Heart right ventricle (tissue), 16 donors: ENCODE results near the gene FANK1. TPM values are rescaled to one million over a fixed set of nuclear protein-coding genes. Genes with fewer than 3 reads are reported as not detected.
"Not testable (repeated sequence)": the region's sequence is repeated elsewhere in the genome, so short reads cannot be mapped to it uniquely, and the experiment has no call there.

Experiments
- ATAC-seq, 8 donors: fragments of 200-7000 bp; cut with Tn5 transposase; one replicate each; pipeline ENCODE4 v1.9.1; 2020; ENCODE audit warnings: mild to moderate bottlenecking in 8 of 8, moderate library complexity in 8 of 8, moderate number of reproducible peaks in 1 of 8
- DNase-seq, 2 donors: peaks; one replicate each; pipeline ENCODE4 v3.0.0-alpha.2; 2020
- H3K27ac ChIP-seq, 10 donors: fragments of 200-600 bp; sonication (generic) in 2 of 10; one replicate each; pipeline versions ENCODE4 v1.5.0 to v1.8.0; 2020 to 2022; ENCODE audit warnings: mild to moderate bottlenecking in 3 of 10
- H3K27me3 ChIP-seq, 7 donors: fragments of 200-600 bp; one replicate each; pipeline ENCODE4 v1.8.0; 2021 to 2022; ENCODE audit warnings: mild to moderate bottlenecking in 2 of 7
- H3K36me3 ChIP-seq, 9 donors: fragments of 200-600 bp; sonication (generic) in 1 of 9; one replicate each; pipeline versions ENCODE4 v1.5.0 to v1.8.0; 2020 to 2022; ENCODE audit warnings: mild to moderate bottlenecking in 2 of 9
- H3K4me1 ChIP-seq, 9 donors: fragments of 200-600 bp; sonication (generic) in 1 of 9; one replicate each; pipeline versions ENCODE4 v1.5.0 to v1.8.0; 2020 to 2022; ENCODE audit warnings: mild to moderate bottlenecking in 4 of 9
- H3K4me3 ChIP-seq, 10 donors: fragments of 200-600 bp; sonication (generic) in 2 of 10; one replicate each; pipeline versions ENCODE4 v1.5.0 to v1.8.0; 2020 to 2022; ENCODE audit warnings: mild to moderate bottlenecking in 7 of 10, moderate library complexity in 2 of 10
- H3K9me3 ChIP-seq, 11 donors: fragments of 200-600 bp in 10 of 11; sonication (generic) in 2 of 11; one replicate each; pipeline versions ENCODE4 v1.5.0 to v1.8.0; 2013 to 2022; ENCODE audit warnings: mild to moderate bottlenecking in 2 of 11, control low read depth in 1 of 11, moderate library complexity in 1 of 11
- CTCF ChIP-seq, 9 donors: fragments of 200-600 bp; sonication (generic) in 2 of 9; IDR thresholded peaks; one replicate each; pipeline versions ENCODE4 v1.5.0 to v1.8.0; 2021 to 2022; ENCODE audit warnings: antibody characterized with exemption in 9 of 9, mild to moderate bottlenecking in 5 of 9, moderate library complexity in 1 of 9
- WGBS, 2 donors: extraction: QIAGEN DNeasy Blood & Tissue Kit; methylation state at CpG; one replicate each; pipeline ENCODE4 v1.1.7; 2013; ENCODE audit warnings: inconsistent platforms in 1 of 2; 5-methylcytosine and 5-hydroxymethylcytosine counted together
- intact Hi-C, 10 donors: fragments of 100-400 bp; cut with DNase I; formaldehyde crosslinking; loops; one replicate each; pipeline versions ENCODE4 v1.11.1 to v1.14.2; 2022
- polyA plus RNA-seq, 2 donors: library from polyadenylated mRNA; stranded (reverse); fragments of 200-250 nt; gene quantifications; one replicate each; pipeline ENCODE4 v1.2.3, GENCODE V29; 2013
- total RNA-seq, 10 donors: library from RNA; stranded (reverse); fragmentation: NEBNext Ultra II Directional in 3 of 10; extraction: Animal tissue kit (Norgen Biotek cat#: 25700) in 3 of 10; gene quantifications; one replicate each; pipeline versions ENCODE4 v1.2.1 to v1.2.4, GENCODE V29; 2021 to 2023
- donor health status: Arrhythmogenic right ventricular cardiomyopathy.
- donor health status: ischemic (EF 13 %, LVEDD 7.1; RV severe dilation, severe dysfunction).
- donor health status: healthy with polysubstance abuse.
- donor health status: DM: no; HTN: yes; CAD: no.
- donor health status: DM: no; HTN: no; CAD: no.
- donor health status: ischemic (EF 25% LVEDD 6.9; RV normal size, moderate dysfunction).
- donor health status: ischemic (EF 25% LVEDD 5.7; RV mildly dilated, moderate dysfunction).
- donor health status: healthy.
- donor health status: DM: yes; HTN: yes; CAD: no.
- donor health status: Ischemic cardiomyopathy.
- donor health status: ischemic (EF 35%, LVEDD 5.7; RV mildly dilated, moderate dysfunction).
- donor health status: nonischemic (EF 11% LVEDD 7.7; RV severe dilation, severe dysfunction).
- donor health status: DM: yes; HTN: yes; CAD: no.
- donor health status: PGD.
- donor health status: ischemic (EF 29% LVEDD 5.4; RV normal size, mild dysfunction).
- donor health status: nonischemic (EF 23%, LVEDD 6.1; RV moderate dilation, normal function).

FANK1 gene
- total and polyA plus RNA-seq, 12 donors, result 0.40 to 1.2 (median 0.68) TPM; not detected in 3

DNA sequence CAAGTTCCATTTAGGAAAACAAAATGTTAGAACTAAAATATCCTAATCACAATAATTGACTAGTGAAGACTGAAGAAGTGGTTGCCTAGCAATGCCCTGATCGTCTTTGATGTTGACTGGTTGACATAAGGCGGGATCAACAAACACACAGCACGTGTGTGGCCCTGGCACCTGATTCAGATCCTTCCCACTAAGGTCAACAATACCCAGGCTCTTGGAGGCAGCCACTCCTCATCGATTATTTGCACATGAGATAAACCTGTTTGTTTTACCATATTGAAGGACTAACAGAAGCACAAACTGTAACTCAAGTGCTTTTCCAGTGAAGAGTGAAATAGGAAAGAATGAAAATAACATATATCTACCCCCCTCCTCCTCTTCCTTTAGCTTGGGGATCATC, 15.6 kb downstream of the FANK1 start:
- WGBS, 2 donors, result 57% methylated on average over 4 of the region's 4 CpGs
- Histone ChIP-seq H3K36me3 (no peaks in the 10 kb centered on the region), H3K27ac (no peak overlapping the region), H3K9me3 (peaks cover 0 to 4% (median 0%) of the 10 kb centered on the region in 11 donors), H3K27me3 (no peaks in the 10 kb centered on the region), H3K4me1 (peaks cover 0 to 4% (median 0%) of the 10 kb centered on the region in 9 donors), H3K4me3 (no peak overlapping the region)
- DNase-seq, result no peak
- no peak for ATAC-seq
- intact Hi-C loops, result no loop called here
- TF ChIP-seq CTCF (IDR thresholded peaks at IDR 0.05), result no peak

DNA sequence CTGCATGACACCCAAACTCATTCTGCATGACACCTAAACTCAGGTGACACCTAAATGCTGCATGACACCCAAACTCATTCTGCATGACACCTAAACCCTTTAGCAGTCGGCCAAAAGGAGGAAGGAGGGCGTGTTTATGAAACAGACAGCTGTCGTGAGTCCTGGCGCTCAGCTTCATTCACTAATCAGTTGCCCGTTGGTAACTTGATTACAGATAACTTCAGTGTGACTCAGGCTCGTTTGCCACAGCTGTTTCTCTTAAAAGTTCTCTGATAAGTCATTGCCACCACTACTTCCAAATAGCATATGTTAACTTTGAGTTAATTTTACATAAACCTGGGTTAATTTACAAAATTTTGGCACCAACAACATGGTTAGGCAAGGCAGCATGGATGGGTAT, 16.9 kb downstream of the FANK1 start:
- H3K27me3 ChIP-seq, DNase-seq, ATAC-seq, H3K4me1 ChIP-seq, H3K9me3 ChIP-seq, H3K4me3 ChIP-seq, H3K36me3 ChIP-seq, H3K27ac ChIP-seq, intact Hi-C loops: not testable (repeated sequence)
- 42 to 55% methylated on average over 6 of the region's 6 CpGs for WGBS, 2 donors

DNA sequence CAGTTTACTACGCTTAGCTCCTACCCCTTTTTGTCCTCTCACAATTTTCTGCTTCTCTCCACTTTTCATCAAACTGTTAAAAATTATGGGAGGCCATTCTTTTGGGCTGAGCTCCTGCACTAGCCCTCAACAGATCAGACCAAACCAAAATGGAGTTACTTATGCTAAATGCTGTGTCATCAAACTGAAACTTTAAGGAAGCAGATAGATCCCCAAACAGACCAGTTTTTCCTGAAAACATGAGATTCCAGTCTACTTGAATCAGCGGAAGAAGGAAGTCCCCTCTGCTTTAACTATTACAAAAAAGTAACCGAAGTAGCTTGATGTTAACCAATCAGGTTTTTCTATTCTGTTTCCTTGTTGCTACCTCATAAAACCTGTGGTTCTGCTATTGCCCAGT, 20.6 kb downstream of the FANK1 start:
- Histone ChIP-seq H3K9me3 (no peaks in the 10 kb centered on the region), H3K4me3 (no peak overlapping the region), H3K36me3 (no peaks in the 10 kb centered on the region), H3K4me1 (peaks cover 0 to 1% (median 0%) of the 10 kb centered on the region in 9 donors), H3K27ac (no peak overlapping the region), H3K27me3 (no peaks in the 10 kb centered on the region)
- ATAC-seq (no peak), DNase-seq (no peak)
- WGBS, 2 donors, result 61 to 63% methylated on average over 3 of the region's 3 CpGs
- no peak for TF ChIP-seq CTCF (IDR thresholded peaks at IDR 0.05)
- intact Hi-C loops, result no loop called here

DNA sequence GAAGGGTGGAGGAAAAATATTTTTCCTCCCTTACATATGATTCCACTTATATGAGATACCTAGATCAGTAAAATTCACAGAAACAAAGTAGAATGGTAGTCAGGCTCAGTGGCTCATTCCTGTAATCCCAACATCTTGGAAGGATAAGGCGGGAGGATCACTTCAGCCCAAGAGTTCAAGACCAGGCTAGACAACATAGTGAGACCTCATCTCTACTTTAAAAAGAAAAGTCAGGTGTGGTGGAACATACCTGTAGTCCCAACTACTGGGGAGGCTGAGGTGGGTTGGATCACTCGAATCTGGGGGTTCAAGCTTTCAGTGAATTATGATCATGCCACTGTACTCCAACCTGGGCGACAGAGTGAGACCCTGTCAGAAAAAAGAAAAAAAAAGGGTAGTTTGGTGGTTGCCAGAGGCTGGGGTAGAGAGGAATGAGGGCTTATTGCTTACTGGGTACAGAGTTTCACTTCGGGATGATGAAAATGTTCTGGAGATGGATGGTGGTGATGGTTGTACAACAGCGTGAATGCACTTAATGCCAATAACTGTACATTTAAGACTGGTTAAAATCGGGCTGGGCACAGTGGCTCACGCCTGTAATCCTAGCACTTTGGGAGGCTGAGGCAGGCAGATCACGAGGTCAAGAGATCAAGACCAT, 21.5 kb downstream of the FANK1 start:
- H3K9me3 ChIP-seq, H3K4me1 ChIP-seq, H3K36me3 ChIP-seq, DNase-seq, intact Hi-C loops, H3K27ac ChIP-seq, H3K27me3 ChIP-seq, H3K4me3 ChIP-seq: not testable (repeated sequence)
- peak in 1 of 8 donors; percentile 22 for ATAC-seq
- WGBS, 2 donors, result 90 to 91% methylated on average over 8 of the region's 8 CpGs

GRCh38 chr10:125921643-125922306, 25.4 kb downstream of the FANK1 start:
- H3K4me1 ChIP-seq, H3K27ac ChIP-seq, H3K4me3 ChIP-seq, H3K27me3 ChIP-seq, H3K9me3 ChIP-seq, H3K36me3 ChIP-seq, intact Hi-C loops, DNase-seq, ATAC-seq: not testable (repeated sequence)
- WGBS, 2 donors, result 92 to 94% methylated on average over 2 of the region's 2 CpGs

GRCh38 chr10:125925262-125925834, 29.0 kb downstream of the FANK1 start:
- H3K4me3 ChIP-seq, result no peak overlapping the region
- no peaks in the 10 kb centered on the region for H3K36me3 ChIP-seq
- H3K4me1 ChIP-seq, result no peaks in the 10 kb centered on the region
- no peak for ATAC-seq
- whole genome bisulfite sequencing, 2 donors, result 81 to 83% methylated on average over 5 of the region's 5 CpGs
- H3K9me3 ChIP-seq, result no peaks in the 10 kb centered on the region
- no peak for TF ChIP-seq CTCF (IDR thresholded peaks at IDR 0.05)
- intact Hi-C loops, result no loop called here
- H3K27me3 ChIP-seq, result no peaks in the 10 kb centered on the region
- no peak overlapping the region for H3K27ac ChIP-seq
- no peak for DNase-seq
